ENCODE results near the gene TERT. TPM values are rescaled to one million over a fixed set of nuclear protein-coding genes. Genes with fewer than 3 reads are reported as not detected.
A peak's percentile ranks its signal among the peaks of the same experiment; 100 is the strongest.
"Not testable (repeated sequence)": the region's sequence is repeated elsewhere in the genome, so short reads cannot be mapped to it uniquely, and the experiment has no call there.

The TERT gene
- total RNA-seq, 3 donors from 2014 or later: 9.5 to 16.7 (median 10.5) TPM

DNA sequence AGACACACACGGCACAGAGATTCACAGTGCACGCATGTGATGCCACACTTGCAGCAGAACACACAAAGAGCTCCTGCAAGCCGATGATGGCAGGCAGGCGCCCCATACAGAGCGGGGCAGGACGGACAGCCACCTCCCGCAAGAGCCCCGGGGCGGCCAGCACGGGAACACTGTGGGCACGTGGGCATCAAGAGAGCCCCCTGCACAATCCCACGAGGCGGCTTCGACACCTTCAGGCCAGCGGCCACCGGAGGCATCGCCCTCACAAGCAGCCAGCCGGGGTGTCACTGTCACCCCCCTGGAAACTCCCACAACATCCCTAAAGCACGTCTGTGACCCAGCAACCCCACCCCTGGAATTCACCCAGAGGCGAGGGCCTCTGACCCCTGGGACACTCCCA, 17.9 kb downstream of the TERT start:
- DNase-seq: no peak
- Mint-ChIP-seq H3K4me1 (ENCODE audit: low read depth) (no peaks in the 10 kb centered on the region), H3K27me3 (ENCODE audit: low read depth) (no peaks in the 10 kb centered on the region), H3K9me3 (peaks cover 3% of the 10 kb centered on the region), H3K36me3 (ENCODE audit: insufficient read depth) (peaks cover 3% of the 10 kb centered on the region), H3K4me3 (no peak overlapping the region)
- ATAC-seq: no peak

DNA sequence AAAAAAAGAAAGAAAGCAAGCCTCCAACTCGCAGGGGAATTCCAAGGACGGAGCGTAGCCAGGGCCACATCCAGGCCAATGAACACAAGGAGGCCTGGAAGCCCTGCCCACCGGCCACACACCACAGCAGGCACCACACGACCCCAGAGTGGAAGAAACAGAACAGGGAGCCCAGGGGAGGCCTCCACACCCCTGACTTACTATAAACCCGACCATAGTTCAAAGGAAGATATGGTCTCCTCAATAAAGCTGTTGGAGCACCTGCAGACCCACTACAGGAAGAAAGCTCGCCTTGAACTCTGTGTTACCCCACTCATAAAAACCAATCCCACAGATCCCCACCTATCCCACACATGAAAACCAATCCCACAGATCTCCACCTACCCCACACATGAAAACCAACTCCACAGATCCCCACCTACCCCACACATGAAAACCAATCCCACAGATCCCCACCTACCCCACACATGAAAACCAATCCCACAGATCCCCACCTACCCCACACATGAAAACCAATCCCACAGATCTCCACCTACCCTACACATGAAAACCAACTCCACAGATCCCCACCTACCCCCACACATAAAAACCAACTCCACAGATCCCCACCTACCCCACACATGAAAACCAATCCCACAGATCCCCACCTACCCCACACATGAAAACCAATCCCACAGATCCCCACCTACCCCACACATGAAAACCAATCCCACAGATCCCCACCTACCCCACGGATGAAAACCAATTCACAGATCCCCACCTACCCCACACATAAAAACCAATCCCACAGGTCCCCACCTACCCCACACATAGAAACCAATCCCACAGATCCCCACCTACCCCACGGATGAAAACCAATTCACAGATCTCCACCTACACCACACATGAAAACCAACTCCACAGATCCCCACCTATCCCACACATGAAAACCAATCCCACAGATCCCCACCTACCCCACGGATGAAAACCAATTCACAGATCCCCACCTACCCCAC, 19.2 kb downstream of the TERT start:
- not testable (repeated sequence) for H3K9me3 Mint-ChIP-seq; H3K36me3 Mint-ChIP-seq (ENCODE audit: insufficient read depth); DNase-seq; H3K27me3 Mint-ChIP-seq (ENCODE audit: low read depth); H3K4me3 Mint-ChIP-seq; H3K4me1 Mint-ChIP-seq (ENCODE audit: low read depth); ATAC-seq

DNA sequence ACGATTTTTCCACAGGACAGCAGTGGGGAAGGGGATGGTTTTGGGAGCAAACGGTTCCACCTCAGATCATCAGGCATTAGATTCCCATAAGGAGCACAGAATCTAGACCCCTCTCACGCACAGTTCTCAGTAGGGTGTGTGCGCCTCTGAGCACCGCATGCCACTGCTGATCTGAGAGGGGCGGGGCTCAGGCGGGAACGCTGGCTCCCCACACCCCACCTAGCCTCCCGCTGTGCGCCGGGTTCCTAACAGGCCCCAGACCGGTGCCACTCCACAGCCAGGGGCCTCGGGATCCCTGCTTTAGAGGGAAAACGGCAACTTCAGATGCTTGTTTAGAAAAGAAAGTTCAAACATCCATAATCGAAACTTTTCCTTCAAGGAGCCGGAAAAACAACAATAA, 20.4 kb downstream of the TERT start:
- Mint-ChIP-seq H3K4me3 (no peak overlapping the region), H3K9me3 (peaks cover 3% of the 10 kb centered on the region), H3K4me1 (ENCODE audit: low read depth) (peaks cover 2% of the 10 kb centered on the region), H3K27me3 (ENCODE audit: low read depth) (no peaks in the 10 kb centered on the region), H3K36me3 (ENCODE audit: insufficient read depth) (peaks cover 3% of the 10 kb centered on the region)
- DNase-seq (no peak), ATAC-seq (no peak)

DNA sequence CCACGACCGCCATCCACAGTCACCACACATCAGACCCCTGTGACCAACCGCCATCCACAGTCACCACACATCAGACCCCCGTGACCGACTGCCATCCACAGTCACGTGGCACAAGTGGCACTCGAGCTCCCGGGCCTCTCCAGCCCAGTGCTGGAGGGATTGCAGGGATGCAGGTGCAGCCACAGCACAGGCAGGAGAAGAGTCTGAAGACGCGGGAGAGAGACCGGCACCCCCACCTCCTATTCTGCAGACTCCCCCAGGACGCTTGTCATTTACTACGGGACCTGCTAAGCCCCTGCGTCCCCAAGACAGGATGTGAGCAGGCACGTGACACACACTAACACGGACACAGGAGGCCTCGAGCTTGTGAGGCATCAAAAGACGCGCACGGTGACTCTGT, 21.1 kb downstream of the TERT start:
- Mint-ChIP-seq H3K4me1 (ENCODE audit: low read depth) (peaks cover 8% of the 10 kb centered on the region), H3K4me3 (no peak overlapping the region), H3K9me3 (peaks cover 3% of the 10 kb centered on the region), H3K27me3 (ENCODE audit: low read depth) (no peaks in the 10 kb centered on the region), H3K36me3 (ENCODE audit: insufficient read depth) (peaks cover 3% of the 10 kb centered on the region)
- ATAC-seq (no peak), DNase-seq (no peak)

GRCh38 chr5:1272201-1272600, 22.7 kb downstream of the TERT start:
- Mint-ChIP-seq H3K27me3 (ENCODE audit: low read depth) (no peaks in the 10 kb centered on the region), H3K9me3 (no peaks in the 10 kb centered on the region), H3K4me1 (ENCODE audit: low read depth) (peaks cover 13% of the 10 kb centered on the region), H3K4me3 (no peak overlapping the region), H3K36me3 (ENCODE audit: insufficient read depth) (no peaks in the 10 kb centered on the region)
- ATAC-seq (no peak), DNase-seq (no peak)

DNA sequence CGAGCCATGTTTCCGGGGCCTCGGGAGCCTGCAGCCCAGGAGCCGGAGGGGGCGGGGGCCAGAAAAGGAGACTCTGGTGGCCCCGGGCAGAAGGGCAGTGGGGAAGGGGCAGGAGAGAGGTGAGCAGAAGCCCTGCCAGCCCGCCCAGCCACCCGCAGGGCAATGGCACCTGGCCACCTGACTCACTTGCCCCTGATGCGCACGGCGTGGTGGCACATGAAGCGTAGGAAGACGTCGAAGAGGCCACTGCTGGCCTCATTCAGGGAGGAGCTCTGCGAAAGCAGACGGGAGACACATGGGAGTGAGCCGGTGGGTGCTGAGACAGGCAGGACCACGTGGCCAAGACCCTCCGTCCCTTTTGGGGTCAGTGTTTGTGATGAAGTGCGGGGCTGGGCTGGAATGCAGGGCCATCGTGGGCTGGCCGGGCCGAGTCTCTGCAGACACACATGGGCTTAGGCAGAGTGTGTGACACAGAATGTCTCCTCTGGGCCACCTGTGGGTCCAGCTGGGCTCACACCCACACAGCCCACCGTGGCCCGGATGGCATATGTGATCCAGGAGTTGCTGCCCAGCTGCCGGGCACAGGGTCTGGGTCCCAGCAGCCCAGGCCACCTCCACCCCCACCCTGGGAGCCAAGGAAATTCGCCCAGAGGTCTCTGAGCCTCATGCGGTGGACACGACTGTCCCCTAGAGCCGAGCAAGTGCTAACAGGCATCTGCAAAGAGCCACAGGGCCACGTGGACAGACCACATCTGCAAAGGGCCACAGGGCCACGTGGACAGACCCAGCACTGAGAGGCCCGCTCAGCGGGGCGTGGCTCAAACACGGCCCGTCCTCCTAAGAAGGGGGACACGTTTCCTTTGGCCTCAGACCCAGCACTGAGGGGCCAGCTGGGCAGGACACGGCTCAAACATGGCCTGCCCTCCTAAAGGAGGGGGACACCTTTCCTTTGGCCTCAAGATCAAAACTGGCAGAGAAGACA, 23.6 kb downstream of the TERT start:
- H3K4me3 Mint-ChIP-seq: no peak overlapping the region
- H3K27me3 Mint-ChIP-seq (ENCODE audit: low read depth): no peaks in the 10 kb centered on the region
- ATAC-seq: no peak
- no peaks in the 10 kb centered on the region for H3K9me3 Mint-ChIP-seq
- no peaks in the 10 kb centered on the region for H3K36me3 Mint-ChIP-seq (ENCODE audit: insufficient read depth)
- no peak for DNase-seq
- peaks cover 13% of the 10 kb centered on the region for H3K4me1 Mint-ChIP-seq (ENCODE audit: low read depth)

GRCh38 chr5:1270426-1270825, 24.4 kb downstream of the TERT start:
- Mint-ChIP-seq H3K36me3 (ENCODE audit: insufficient read depth) (no peaks in the 10 kb centered on the region), H3K27me3 (ENCODE audit: low read depth) (no peaks in the 10 kb centered on the region), H3K4me3 (no peak overlapping the region), H3K4me1 (ENCODE audit: low read depth) (peaks cover 13% of the 10 kb centered on the region), H3K9me3 (no peaks in the 10 kb centered on the region)
- DNase-seq: no peak
- no peak for ATAC-seq

GRCh38 chr5:1268666-1269065, 26.2 kb downstream of the TERT start:
- Mint-ChIP-seq H3K9me3 (no peaks in the 10 kb centered on the region), H3K27me3 (ENCODE audit: low read depth) (no peaks in the 10 kb centered on the region), H3K4me1 (ENCODE audit: low read depth) (peaks cover 13% of the 10 kb centered on the region), H3K4me3 (no peak overlapping the region), H3K36me3 (ENCODE audit: insufficient read depth) (no peaks in the 10 kb centered on the region)
- ATAC-seq (peak; percentile 84 to 96), DNase-seq (no peak)

GRCh38 chr5:1268056-1268455, 26.8 kb downstream of the TERT start:
- Mint-ChIP-seq H3K9me3 (no peaks in the 10 kb centered on the region), H3K36me3 (ENCODE audit: insufficient read depth) (no peaks in the 10 kb centered on the region), H3K27me3 (ENCODE audit: low read depth) (no peaks in the 10 kb centered on the region), H3K4me3 (no peak overlapping the region), H3K4me1 (ENCODE audit: low read depth) (peaks cover 13% of the 10 kb centered on the region)
- no peak for ATAC-seq
- DNase-seq: no peak

DNA sequence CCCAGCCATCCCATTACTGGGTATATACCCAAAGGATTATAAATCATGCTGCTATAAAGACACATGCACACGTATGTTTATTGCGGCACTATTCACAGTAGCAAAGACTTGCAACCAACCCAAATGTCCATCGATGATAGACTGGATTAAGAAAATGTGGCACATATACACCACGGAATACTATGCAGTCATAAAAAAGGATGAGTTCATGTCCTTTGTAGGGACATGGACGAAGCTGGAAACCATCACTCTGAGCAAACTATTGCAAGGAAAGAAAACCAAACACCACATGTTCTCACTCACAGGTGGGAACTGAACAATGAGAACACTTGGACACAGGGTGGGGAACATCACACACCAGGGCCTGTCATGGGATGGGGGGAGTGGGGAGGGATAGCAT, 27.4 kb downstream of the TERT start:
- not testable (repeated sequence) for ATAC-seq; H3K9me3 Mint-ChIP-seq; H3K36me3 Mint-ChIP-seq (ENCODE audit: insufficient read depth); DNase-seq; H3K4me3 Mint-ChIP-seq; H3K27me3 Mint-ChIP-seq (ENCODE audit: low read depth)
- peaks cover 13% of the 10 kb centered on the region for H3K4me1 Mint-ChIP-seq (ENCODE audit: low read depth)

DNA sequence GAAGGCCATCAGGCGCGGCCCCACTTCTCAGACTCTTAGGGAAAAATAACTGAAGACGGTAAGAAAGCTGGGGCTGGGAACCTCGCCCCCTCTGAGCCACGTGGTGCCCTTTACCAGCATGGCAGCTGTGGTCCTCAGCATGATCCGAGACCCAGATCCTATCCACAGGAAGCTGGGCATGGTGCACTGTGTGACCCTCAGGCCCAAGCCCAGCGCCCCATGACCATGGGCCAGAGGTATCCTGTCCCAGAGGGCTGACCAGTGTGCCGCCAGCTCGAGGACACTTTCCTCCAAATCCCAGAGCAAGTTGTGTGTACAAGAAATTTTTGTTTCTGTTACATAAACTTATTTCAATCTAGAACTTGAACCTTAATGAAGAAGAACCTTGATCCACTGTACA, 28.1 kb downstream of the TERT start:
- Mint-ChIP-seq H3K4me1 (ENCODE audit: low read depth) (peaks cover 13% of the 10 kb centered on the region), H3K36me3 (ENCODE audit: insufficient read depth) (no peaks in the 10 kb centered on the region), H3K27me3 (ENCODE audit: low read depth) (no peaks in the 10 kb centered on the region), H3K4me3 (no peak overlapping the region), H3K9me3 (no peaks in the 10 kb centered on the region)
- no peak for ATAC-seq
- DNase-seq: no peak

DNA sequence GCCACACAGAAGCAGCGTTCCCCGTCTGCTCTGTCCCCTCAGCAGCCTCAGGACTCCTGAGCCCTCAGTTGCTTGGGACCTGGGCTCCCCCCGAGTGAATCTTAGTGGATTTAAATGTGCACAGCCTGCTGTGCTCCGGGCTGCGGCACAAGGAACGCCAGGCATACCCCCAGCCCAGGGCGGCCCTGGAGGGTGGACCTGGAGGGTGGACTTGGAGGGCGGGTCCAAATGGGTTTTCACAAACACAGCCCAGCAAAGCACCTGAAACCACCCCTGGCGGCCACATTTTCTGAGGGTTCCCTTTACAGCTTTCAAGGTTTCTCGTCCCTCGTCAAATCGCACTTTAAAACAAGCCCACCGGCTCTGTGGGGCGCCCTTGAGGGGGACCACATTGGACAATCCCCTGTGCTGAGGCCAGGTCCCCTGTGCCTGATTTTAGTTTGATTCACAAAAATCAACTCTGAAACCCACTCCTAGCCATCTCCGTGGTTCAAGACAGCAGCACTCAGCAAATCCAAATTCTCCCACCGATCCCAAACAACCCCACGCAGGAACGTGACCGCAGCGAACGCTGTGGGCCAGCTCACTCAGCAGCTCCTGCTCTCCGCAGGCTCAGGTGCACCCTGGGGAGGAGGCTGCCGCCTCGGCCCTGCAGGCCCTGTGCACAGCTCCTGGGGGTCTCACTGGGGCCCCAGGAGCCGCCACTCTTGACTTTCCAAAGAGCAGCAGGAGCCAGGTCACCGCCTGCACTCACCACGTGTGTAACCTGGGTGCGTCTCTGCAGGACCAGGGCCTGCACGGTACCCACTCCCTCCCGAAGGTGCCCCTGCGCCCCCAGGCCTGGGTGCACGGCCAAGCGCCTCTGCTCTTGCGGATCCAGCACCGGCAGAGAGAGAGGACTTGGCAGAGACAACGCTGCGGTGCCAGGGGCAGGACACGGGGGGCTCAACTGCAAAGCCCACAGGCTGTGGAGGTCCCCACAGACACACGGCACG, 29.1 kb downstream of the TERT start:
- no peaks in the 10 kb centered on the region for H3K27me3 Mint-ChIP-seq (ENCODE audit: low read depth)
- H3K4me3 Mint-ChIP-seq: no peak overlapping the region
- H3K36me3 Mint-ChIP-seq (ENCODE audit: insufficient read depth): no peaks in the 10 kb centered on the region
- peaks cover 13% of the 10 kb centered on the region for H3K4me1 Mint-ChIP-seq (ENCODE audit: low read depth)
- DNase-seq (no peak), ATAC-seq (no peak)
- H3K9me3 Mint-ChIP-seq: no peaks in the 10 kb centered on the region

DNA sequence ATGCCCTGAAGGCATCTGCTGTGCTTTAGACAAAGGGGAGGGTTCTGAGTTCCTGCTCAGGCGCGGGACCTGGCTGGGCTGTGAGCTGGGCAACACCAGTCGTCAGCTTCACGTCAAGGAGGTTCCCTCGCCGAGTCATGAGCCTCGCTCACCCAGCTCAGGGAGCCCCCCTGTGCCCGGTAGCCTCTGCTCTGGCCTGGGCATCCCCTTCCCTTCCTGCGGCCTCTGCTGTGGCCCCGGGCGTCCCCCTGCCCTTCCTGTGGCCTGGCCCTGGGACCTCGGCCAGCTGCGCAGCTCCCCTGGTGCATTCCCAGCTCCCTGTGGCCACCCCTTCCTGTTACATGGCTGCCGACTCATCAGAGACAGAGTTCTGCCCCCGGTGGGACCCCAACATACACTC, 29.8 kb downstream of the TERT start:
- H3K4me3 Mint-ChIP-seq: no peak overlapping the region
- no peak for DNase-seq
- no peaks in the 10 kb centered on the region for H3K9me3 Mint-ChIP-seq
- peaks cover 13% of the 10 kb centered on the region for H3K4me1 Mint-ChIP-seq (ENCODE audit: low read depth)
- no peak for ATAC-seq
- no peaks in the 10 kb centered on the region for H3K27me3 Mint-ChIP-seq (ENCODE audit: low read depth)
- no peaks in the 10 kb centered on the region for H3K36me3 Mint-ChIP-seq (ENCODE audit: insufficient read depth)
